ENCODE results near the gene YIPF3. TPM values are rescaled to one million over a fixed set of nuclear protein-coding genes. Genes with fewer than 3 reads are reported as not detected.

The YIPF3 gene
- total RNA-seq, 4 donors from 2014 or later, result 67.9 to 109 (median 91.3) TPM

- TF ChIP-seq, protein P1, sequence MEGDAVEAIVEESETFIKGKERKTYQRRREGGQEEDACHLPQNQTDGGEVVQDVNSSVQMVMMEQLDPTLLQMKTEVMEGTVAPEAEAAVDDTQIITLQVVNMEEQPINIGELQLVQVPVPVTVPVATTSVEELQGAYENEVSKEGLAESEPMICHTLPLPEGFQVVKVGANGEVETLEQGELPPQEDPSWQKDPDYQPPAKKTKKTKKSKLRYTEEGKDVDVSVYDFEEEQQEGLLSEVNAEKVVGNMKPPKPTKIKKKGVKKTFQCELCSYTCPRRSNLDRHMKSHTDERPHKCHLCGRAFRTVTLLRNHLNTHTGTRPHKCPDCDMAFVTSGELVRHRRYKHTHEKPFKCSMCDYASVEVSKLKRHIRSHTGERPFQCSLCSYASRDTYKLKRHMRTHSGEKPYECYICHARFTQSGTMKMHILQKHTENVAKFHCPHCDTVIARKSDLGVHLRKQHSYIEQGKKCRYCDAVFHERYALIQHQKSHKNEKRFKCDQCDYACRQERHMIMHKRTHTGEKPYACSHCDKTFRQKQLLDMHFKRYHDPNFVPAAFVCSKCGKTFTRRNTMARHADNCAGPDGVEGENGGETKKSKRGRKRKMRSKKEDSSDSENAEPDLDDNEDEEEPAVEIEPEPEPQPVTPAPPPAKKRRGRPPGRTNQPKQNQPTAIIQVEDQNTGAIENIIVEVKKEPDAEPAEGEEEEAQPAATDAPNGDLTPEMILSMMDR (IDR thresholded peaks at IDR 0.05), result no peak
- DNase-seq (ENCODE audit: low spot score) (no peak), ATAC-seq (ENCODE audit: low FRiP score) (no peak)
Measured at GRCh38 chr6:43517505-43518357, 1.0 kb upstream of the YIPF3 start.

DNA sequence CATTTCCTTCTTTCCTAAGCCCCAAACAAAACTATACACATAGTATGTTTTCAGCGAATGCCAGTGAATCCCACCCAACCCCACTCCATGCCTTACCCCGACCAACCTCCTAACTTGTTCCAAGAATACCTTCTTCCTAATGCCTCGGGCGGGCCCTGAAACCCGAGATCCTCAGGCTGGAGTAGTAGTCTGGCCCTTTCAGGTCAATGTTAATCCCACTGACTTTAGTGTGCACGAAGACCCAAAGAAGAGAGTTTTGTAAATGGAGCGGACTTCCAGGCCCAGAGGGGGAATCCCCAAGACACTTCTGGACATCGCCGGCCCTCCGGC lies 394 bp downstream of the YIPF3 start:
- no peak for DNase-seq (ENCODE audit: low spot score)
- TF ChIP-seq, protein P1 (IDR thresholded peaks at IDR 0.05), result no peak
- peak; percentile 1 for ATAC-seq (ENCODE audit: low FRiP score)

DNA sequence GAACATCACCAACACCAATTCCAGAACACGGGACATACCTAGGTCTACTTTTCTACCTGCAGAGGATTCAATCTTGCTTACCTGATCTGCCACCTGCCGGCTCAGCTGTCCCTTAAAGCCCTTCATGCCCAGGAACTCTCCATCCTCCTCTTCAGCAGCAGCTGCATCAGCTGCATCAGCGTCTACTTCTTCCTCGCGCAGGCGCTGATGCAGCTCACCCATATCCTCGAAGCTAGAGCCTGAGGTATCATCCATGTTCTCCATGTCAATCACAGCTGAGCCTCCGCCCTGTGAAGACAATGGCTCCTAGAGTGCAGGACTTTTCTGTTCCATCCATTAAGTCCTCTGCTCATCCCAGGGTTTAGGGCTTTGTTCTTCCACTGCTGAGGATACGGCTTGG lies 918 bp downstream of the YIPF3 start:
- ATAC-seq (ENCODE audit: low FRiP score) (no peak), DNase-seq (ENCODE audit: low spot score) (no peak)
- TF ChIP-seq, protein P1 (IDR thresholded peaks at IDR 0.05), result no peak

GRCh38 chr6:43511824-43512415 lies 4.8 kb downstream of the YIPF3 start:
- TF ChIP-seq, protein P1 (IDR thresholded peaks at IDR 0.05), result no peak
- no peak for DNase-seq (ENCODE audit: low spot score)
- no peak for ATAC-seq (ENCODE audit: low FRiP score)

DNA sequence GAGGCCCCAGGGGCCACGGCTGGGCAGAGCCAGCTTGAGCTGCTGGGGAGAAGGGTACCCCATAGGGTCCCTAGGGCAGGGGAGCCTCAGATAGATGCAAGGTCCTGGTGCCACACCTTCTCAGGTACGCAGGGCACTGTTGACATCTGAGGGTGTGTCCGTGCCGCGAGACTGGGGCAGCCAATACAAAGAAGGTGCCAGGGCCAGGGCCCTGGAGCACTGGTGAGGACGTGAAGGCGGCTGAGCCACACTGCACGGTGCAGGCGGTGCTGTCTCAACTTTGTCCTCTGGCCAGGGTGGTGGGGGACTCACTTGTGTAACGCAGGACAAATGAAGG lies 5.9 kb downstream of the YIPF3 start:
- DNase-seq (ENCODE audit: low spot score), result no peak
- no peak for ATAC-seq (ENCODE audit: low FRiP score)
- TF ChIP-seq, protein P1 (IDR thresholded peaks at IDR 0.05), result no peak

- ATAC-seq (ENCODE audit: low FRiP score), result peak; percentile 89
- TF ChIP-seq, protein P1 (IDR thresholded peaks at IDR 0.05), result no peak
- peak; percentile 67 for DNase-seq (ENCODE audit: low spot score)
Measured at GRCh38 chr6:43509984-43510826, 6.5 kb downstream of the YIPF3 start, which contains the start of gene LRRC73. LRRC73 (minus strand) TSS chr6:43510346; CDS start chr6:43509785, 561 bp downstream.
